WTC11 (cell line): ENCODE data around the gene PLXDC1. TPM values are rescaled to one million over a fixed set of nuclear protein-coding genes. Genes with fewer than 3 reads are reported as not detected.

Experiments used
- ATAC-seq: fragments of 200-7000 bp; cut with Tn5 transposase; 2 replicates; pipeline ENCODE4 v1.10.0; 2021; ENCODE audit warnings: mild to moderate bottlenecking, moderate library complexity
- CTCF ChIA-PET: fragments of 300-600 bp; sonication (Branson Sonifier 250); formaldehyde crosslinking; loops from one replicate; lab custom pipeline; 2021; ENCODE audit warnings: antibody characterized with exemption; lab: Charles Lee
- POLR2A ChIA-PET: fragments of 350-600 bp; sonication (Branson Sonifier 250); formaldehyde crosslinking; loops from one replicate; lab custom pipeline; 2021; ENCODE audit warnings: antibody characterized with exemption; lab: Charles Lee
- DNase-seq: peaks from one replicate; pipeline ENCODE4 v3.0.0; 2021; ENCODE audit warnings: low spot score
- H3K27ac Mint-ChIP-seq: 2 replicates; pipeline ENCODE4 v1.8.0; 2021; ENCODE audit warnings: mixed read lengths
- H3K27me3 Mint-ChIP-seq: 2 replicates; pipeline ENCODE4 v1.8.0; 2021; ENCODE audit warnings: low read depth, mild to moderate bottlenecking, moderate library complexity, mixed read lengths
- H3K36me3 Mint-ChIP-seq: 2 replicates; pipeline ENCODE4 v1.8.0; 2021; ENCODE audit warnings: mixed read lengths
- H3K4me1 Mint-ChIP-seq: 2 replicates; pipeline ENCODE4 v1.8.0; 2022; ENCODE audit warnings: mixed read lengths
- H3K4me3 Mint-ChIP-seq: 2 replicates; pipeline ENCODE4 v1.8.0; 2021; ENCODE audit warnings: mild to moderate bottlenecking, moderate library complexity, mixed read lengths
- H3K9me3 Mint-ChIP-seq: 2 replicates; pipeline ENCODE4 v1.8.0; 2021; ENCODE audit warnings: mixed read lengths
- AR ChIP-seq: fragments of 250-450 bp; sonication (Bioruptor Pico); IDR thresholded peaks from 2 replicates; pipeline ENCODE4 v1.9.0; 2021; ENCODE audit warnings: mild to moderate bottlenecking
- ATF2 ChIP-seq: sonication (generic); formaldehyde crosslinking; IDR thresholded peaks from 2 replicates; pipeline ENCODE4 v1.8.1; 2022; ENCODE audit warnings: low read depth, missing genetic modification reagents, borderline replicate concordance
- CREM ChIP-seq: sonication (generic); formaldehyde crosslinking; IDR thresholded peaks from 2 replicates; pipeline ENCODE4 v1.8.1; 2022; ENCODE audit warnings: mild to moderate bottlenecking, missing genetic modification reagents, moderate library complexity
- CTCF ChIP-seq: fragments of 200-600 bp; IDR thresholded peaks from 2 replicates; pipeline ENCODE4 v1.8.0; 2022; ENCODE audit warnings: antibody characterized with exemption
- E2F1 ChIP-seq: sonication (generic); formaldehyde crosslinking; IDR thresholded peaks from 2 replicates; pipeline ENCODE4 v1.8.0; 2022; ENCODE audit warnings: mild to moderate bottlenecking, missing genetic modification reagents
- ETV6 ChIP-seq: sonication (generic); formaldehyde crosslinking; IDR thresholded peaks from 2 replicates; pipeline ENCODE4 v1.8.1; 2022; ENCODE audit warnings: mild to moderate bottlenecking, missing genetic modification reagents
- IRF2 ChIP-seq: sonication (generic); formaldehyde crosslinking; IDR thresholded peaks from 2 replicates; pipeline ENCODE4 v1.8.0; 2022; ENCODE audit warnings: low read depth, missing genetic modification reagents, borderline replicate concordance
- JAZF1 ChIP-seq: fragments of 250-450 bp; sonication (Bioruptor Pico); IDR thresholded peaks from 2 replicates; pipeline ENCODE4 v1.9.0; 2021; ENCODE audit warnings: moderate library complexity, mild to moderate bottlenecking, inconsistent platforms
- KAT7 ChIP-seq: sonication (generic); formaldehyde crosslinking; IDR thresholded peaks from 2 replicates; pipeline ENCODE4 v1.8.1; 2023; ENCODE audit warnings: missing genetic modification reagents, mild to moderate bottlenecking, borderline replicate concordance
- MYBL2 ChIP-seq: sonication (generic); formaldehyde crosslinking; IDR thresholded peaks from 2 replicates; pipeline ENCODE4 v1.8.1; 2023; ENCODE audit warnings: mild to moderate bottlenecking, moderate library complexity, missing genetic modification reagents
- NR1H2 ChIP-seq: sonication (generic); formaldehyde crosslinking; IDR thresholded peaks from 2 replicates; pipeline ENCODE4 v1.9.0; 2021; ENCODE audit warnings: mild to moderate bottlenecking, moderate library complexity, missing genetic modification reagents
- TEAD1 ChIP-seq: sonication (generic); formaldehyde crosslinking; IDR thresholded peaks from 2 replicates; pipeline ENCODE4 v1.8.0; 2022; ENCODE audit warnings: mild to moderate bottlenecking, missing genetic modification reagents
- USF2 ChIP-seq: sonication (generic); formaldehyde crosslinking; IDR thresholded peaks from 2 replicates; pipeline ENCODE4 v1.8.1; 2023; ENCODE audit warnings: mild to moderate bottlenecking, missing genetic modification reagents, moderate library complexity
- ZNF138 ChIP-seq: sonication (generic); formaldehyde crosslinking; conservative IDR thresholded peaks from 2 replicates; pipeline ENCODE4 v1.8.1; 2022; ENCODE audit warnings: mild to moderate bottlenecking, moderate library complexity, missing genetic modification reagents
- ZNF425 ChIP-seq: fragments of 250-450 bp; sonication (Bioruptor Pico); conservative IDR thresholded peaks from 2 replicates; pipeline ENCODE4 v1.9.0; 2021; ENCODE audit warnings: mild to moderate bottlenecking
- ZNF532 ChIP-seq: fragments of 250-450 bp; sonication (Bioruptor Pico); IDR thresholded peaks from 2 replicates; pipeline ENCODE4 v1.9.0; 2021; ENCODE audit warnings: mild to moderate bottlenecking, borderline replicate concordance
- total RNA-seq: library from RNA; stranded (reverse); gene quantifications from 3 replicates; pipeline ENCODE4 v1.2.3, GENCODE V29; 2021

The PLXDC1 gene
- total RNA-seq, 1 experiment from 2014 or later, result 5.4 TPM

- TF ChIP-seq CREM (CRISPR knock-in tag) (no peak), IRF2 (CRISPR knock-in tag) (no peak), ZNF425 (CRISPR knock-in tag) (no peak), NR1H2 (CRISPR knock-in tag) (no peak), ATF2 (no peak), USF2 (CRISPR knock-in tag) (no peak), TEAD1 (CRISPR knock-in tag) (no peak), MYBL2 (CRISPR knock-in tag) (no peak), ZNF532 (no peak)
Observed at GRCh38 chr17:39194985-39195524, 43.6 kb upstream of the PLXDC1 start (continued).

- Mint-ChIP-seq H3K9me3 (no peaks in the 10 kb centered on the region), H3K36me3 (peaks cover 20% of the 10 kb centered on the region), H3K4me1 (peaks cover 36% of the 10 kb centered on the region), H3K27me3 (no peaks in the 10 kb centered on the region), H3K4me3 (peak overlapping the region; percentile 66), H3K27ac (peak overlapping the region; percentile 57; the same call in 1 of the 2 replicates)
- peak; percentile 51 for ATAC-seq
- ChIA-PET POLR2A (interaction anchor here (1.0 to 2.4 kb wide), 2 partner anchors 13 to 30 kb away, joined by 6 read pairs; no protein-coding TSS in a partner anchor), CTCF (interaction anchor here (0.6 to 5.3 kb wide), 27 partner anchors 11 to 611 kb away, joined by 3 to 62 read pairs (median 4); partner anchors contain the start of genes ARL5C, FBXO47, LASP1NB and STAC2)
- peak; percentile 73 for DNase-seq
- TF ChIP-seq ZNF138 (CRISPR knock-in tag), result no peak
- no peak for TF ChIP-seq AR (CRISPR knock-in tag)
- TF ChIP-seq KAT7 (CRISPR knock-in tag), result no peak
- TF ChIP-seq E2F1 (CRISPR knock-in tag), result no peak
- peak; percentile 12; the same call in 1 of the 2 replicates for TF ChIP-seq CTCF
- TF ChIP-seq ETV6 (CRISPR knock-in tag), result no peak
- TF ChIP-seq JAZF1, result no peak
Observed at GRCh38 chr17:39194089-39194984, 42.9 kb upstream of the PLXDC1 start.
